Neural cell (in vitro differentiated cells): Measurements from ENCODE around the gene RAB21. TPM values are rescaled to one million over a fixed set of nuclear protein-coding genes. Genes with fewer than 3 reads are reported as not detected.

ENCODE experiments used
- H2AFZ ChIP-seq: fragments of 200-600, 300-800 bp; sonication (generic), shearing (Covaris generic); 2 replicates; pipeline ENCODE4 v1.6.0; 2014; ENCODE audit warnings: low read depth, mild to moderate bottlenecking, antibody characterized with exemption, low read length, moderate library complexity
- H3F3A ChIP-seq: fragments of 200-600 bp; shearing (Covaris generic); 2 replicates; pipeline ENCODE4 v1.6.1; 2016; ENCODE audit warnings: mild to moderate bottlenecking, moderate library complexity, mixed read lengths, antibody characterized with exemption, low read length; ENCODE audit not compliant: insufficient read depth, poor library complexity, severe bottlenecking
- H3K27ac ChIP-seq: fragments of 200-600, 300-800 bp; sonication (generic), shearing (Covaris generic); 2 replicates; pipeline ENCODE4 v1.5.1; 2014; ENCODE audit warnings: mild to moderate bottlenecking, low read length, moderate library complexity
- H3K27me3 ChIP-seq: fragments of 300-800, 200-600 bp; sonication (generic), shearing (Covaris generic); 2 replicates; pipeline ENCODE4 v1.6.0; 2014; ENCODE audit warnings: mild to moderate bottlenecking, low read depth, low read length, moderate library complexity; ENCODE audit not compliant: insufficient read depth
- H3K36me3 ChIP-seq: fragments of 300-800, 200-600 bp; sonication (generic), shearing (Covaris generic); 2 replicates; pipeline ENCODE4 v1.5.1; 2014; ENCODE audit warnings: mild to moderate bottlenecking, antibody characterized with exemption, low read length, moderate library complexity; ENCODE audit not compliant: insufficient read depth
- H3K4me2 ChIP-seq: fragments of 300-800, 200-600 bp; sonication (generic), shearing (Covaris generic); 2 replicates; pipeline ENCODE4 v1.6.0; 2014; ENCODE audit warnings: mild to moderate bottlenecking, low read length
- H3K4me3 ChIP-seq: fragments of 300-800, 200-600 bp; sonication (generic), shearing (Covaris generic); 2 replicates; pipeline ENCODE4 v1.5.1; 2014; ENCODE audit warnings: mild to moderate bottlenecking, low read length, moderate library complexity
- H3K79me2 ChIP-seq: fragments of 200-600 bp; shearing (Covaris generic); replicated peaks from 2 replicates; pipeline ENCODE4 v1.6.0; 2014; ENCODE audit warnings: mild to moderate bottlenecking, low read length, moderate library complexity; ENCODE audit not compliant: insufficient read depth
- H3K9ac ChIP-seq: fragments of 300-800, 200-600 bp; sonication (generic), shearing (Covaris generic); 2 replicates; pipeline ENCODE4 v1.6.1; 2016; ENCODE audit warnings: mild to moderate bottlenecking, low read length, mixed read lengths
- H3K9me2 ChIP-seq: fragments of 200-600 bp; shearing (Covaris generic); 2 replicates; pipeline ENCODE4 v1.6.1; 2016; ENCODE audit warnings: mild to moderate bottlenecking, low read length, mixed read lengths; ENCODE audit not compliant: insufficient read depth
- H3K9me3 ChIP-seq: fragments of 200-600, 300-800 bp; sonication (generic), shearing (Covaris generic); 2 replicates; pipeline ENCODE4 v1.6.1; 2016; ENCODE audit warnings: mild to moderate bottlenecking, mixed run types, low read length, moderate library complexity, mixed read lengths
- H4K20me1 ChIP-seq: fragments of 200-600 bp; shearing (Covaris generic); 2 replicates; pipeline ENCODE4 v1.6.1; 2016; ENCODE audit warnings: mild to moderate bottlenecking, mixed run types; ENCODE audit not compliant: insufficient read depth
- EP300 ChIP-seq: fragments of 450-650 bp; conservative IDR thresholded peaks from 2 replicates; pipeline ENCODE4 v1.6.1; 2014; ENCODE audit warnings: antibody characterized with exemption, mild to moderate bottlenecking, moderate library complexity; ENCODE audit not compliant: poor library complexity, severe bottlenecking
- EZH2 ChIP-seq: fragments of 200-600, 300-800 bp; shearing (Covaris generic), sonication (generic); IDR thresholded peaks from 2 replicates; pipeline ENCODE4 v1.6.1; 2014; ENCODE audit warnings: antibody characterized with exemption, low read length, borderline replicate concordance, mild to moderate bottlenecking; ENCODE audit not compliant: insufficient read depth, poor library complexity, severe bottlenecking
- MXI1 ChIP-seq: fragments of 450-650 bp; conservative IDR thresholded peaks from 2 replicates; pipeline ENCODE4 v1.6.1; 2014; ENCODE audit warnings: antibody characterized with exemption, mild to moderate bottlenecking; ENCODE audit not compliant: poor library complexity, severe bottlenecking
- POLR2AphosphoS5 ChIP-seq: IDR thresholded peaks from 2 replicates; pipeline ENCODE4 v1.6.1; 2012
- RAD21 ChIP-seq: fragments of 450-650 bp; conservative IDR thresholded peaks from 2 replicates; pipeline ENCODE4 v1.6.1; 2014; ENCODE audit warnings: antibody characterized with exemption, mild to moderate bottlenecking, moderate library complexity
- SMC3 ChIP-seq: fragments of 450-650 bp; conservative IDR thresholded peaks from 2 replicates; pipeline ENCODE4 v1.6.1; 2014; ENCODE audit warnings: antibody characterized with exemption, mild to moderate bottlenecking, moderate library complexity; ENCODE audit not compliant: poor library complexity
- TAF1 ChIP-seq: IDR thresholded peaks from 2 replicates; pipeline ENCODE4 v1.6.1; 2012; ENCODE audit warnings: low read depth
- polyA plus RNA-seq: library from polyadenylated mRNA; depleted of rRNA; stranded (reverse); fragments of >200 nt; gene quantifications from 2 replicates; pipeline ENCODE4 v1.2.3, GENCODE V29; 2014
- TF ChIP-seq, protein P1 (sequence below): IDR thresholded peaks from 2 replicates; pipeline ENCODE4 v1.6.1; 2012; ENCODE audit warnings: borderline replicate concordance
- TF ChIP-seq, protein P2 (sequence below): fragments of 450-650 bp; IDR thresholded peaks from 2 replicates; pipeline ENCODE4 v1.5.1; 2014; ENCODE audit warnings: antibody characterized with exemption, mild to moderate bottlenecking, moderate library complexity; ENCODE audit not compliant: poor library complexity, severe bottlenecking

RAB21 gene
- polyA plus RNA-seq, 1 donor from 2014 or later = 26.3 TPM

GRCh38 chr12:71799106-71799505 is 44.4 kb downstream of the RAB21 start:
- no peaks in the 10 kb centered on the region for H3K9me2 ChIP-seq
- no peaks in the 10 kb centered on the region for H3K9me3 ChIP-seq
- H3K27me3 ChIP-seq = no peaks in the 10 kb centered on the region
- TF ChIP-seq, protein P1, sequence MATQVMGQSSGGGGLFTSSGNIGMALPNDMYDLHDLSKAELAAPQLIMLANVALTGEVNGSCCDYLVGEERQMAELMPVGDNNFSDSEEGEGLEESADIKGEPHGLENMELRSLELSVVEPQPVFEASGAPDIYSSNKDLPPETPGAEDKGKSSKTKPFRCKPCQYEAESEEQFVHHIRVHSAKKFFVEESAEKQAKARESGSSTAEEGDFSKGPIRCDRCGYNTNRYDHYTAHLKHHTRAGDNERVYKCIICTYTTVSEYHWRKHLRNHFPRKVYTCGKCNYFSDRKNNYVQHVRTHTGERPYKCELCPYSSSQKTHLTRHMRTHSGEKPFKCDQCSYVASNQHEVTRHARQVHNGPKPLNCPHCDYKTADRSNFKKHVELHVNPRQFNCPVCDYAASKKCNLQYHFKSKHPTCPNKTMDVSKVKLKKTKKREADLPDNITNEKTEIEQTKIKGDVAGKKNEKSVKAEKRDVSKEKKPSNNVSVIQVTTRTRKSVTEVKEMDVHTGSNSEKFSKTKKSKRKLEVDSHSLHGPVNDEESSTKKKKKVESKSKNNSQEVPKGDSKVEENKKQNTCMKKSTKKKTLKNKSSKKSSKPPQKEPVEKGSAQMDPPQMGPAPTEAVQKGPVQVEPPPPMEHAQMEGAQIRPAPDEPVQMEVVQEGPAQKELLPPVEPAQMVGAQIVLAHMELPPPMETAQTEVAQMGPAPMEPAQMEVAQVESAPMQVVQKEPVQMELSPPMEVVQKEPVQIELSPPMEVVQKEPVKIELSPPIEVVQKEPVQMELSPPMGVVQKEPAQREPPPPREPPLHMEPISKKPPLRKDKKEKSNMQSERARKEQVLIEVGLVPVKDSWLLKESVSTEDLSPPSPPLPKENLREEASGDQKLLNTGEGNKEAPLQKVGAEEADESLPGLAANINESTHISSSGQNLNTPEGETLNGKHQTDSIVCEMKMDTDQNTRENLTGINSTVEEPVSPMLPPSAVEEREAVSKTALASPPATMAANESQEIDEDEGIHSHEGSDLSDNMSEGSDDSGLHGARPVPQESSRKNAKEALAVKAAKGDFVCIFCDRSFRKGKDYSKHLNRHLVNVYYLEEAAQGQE = no peak
- TF ChIP-seq POLR2AphosphoS5 (no peak), RAD21 (no peak), TAF1 (no peak), SMC3 (no peak), EP300 (no peak), MXI1 (no peak), EZH2 (no peak)
- TF ChIP-seq, protein P2, sequence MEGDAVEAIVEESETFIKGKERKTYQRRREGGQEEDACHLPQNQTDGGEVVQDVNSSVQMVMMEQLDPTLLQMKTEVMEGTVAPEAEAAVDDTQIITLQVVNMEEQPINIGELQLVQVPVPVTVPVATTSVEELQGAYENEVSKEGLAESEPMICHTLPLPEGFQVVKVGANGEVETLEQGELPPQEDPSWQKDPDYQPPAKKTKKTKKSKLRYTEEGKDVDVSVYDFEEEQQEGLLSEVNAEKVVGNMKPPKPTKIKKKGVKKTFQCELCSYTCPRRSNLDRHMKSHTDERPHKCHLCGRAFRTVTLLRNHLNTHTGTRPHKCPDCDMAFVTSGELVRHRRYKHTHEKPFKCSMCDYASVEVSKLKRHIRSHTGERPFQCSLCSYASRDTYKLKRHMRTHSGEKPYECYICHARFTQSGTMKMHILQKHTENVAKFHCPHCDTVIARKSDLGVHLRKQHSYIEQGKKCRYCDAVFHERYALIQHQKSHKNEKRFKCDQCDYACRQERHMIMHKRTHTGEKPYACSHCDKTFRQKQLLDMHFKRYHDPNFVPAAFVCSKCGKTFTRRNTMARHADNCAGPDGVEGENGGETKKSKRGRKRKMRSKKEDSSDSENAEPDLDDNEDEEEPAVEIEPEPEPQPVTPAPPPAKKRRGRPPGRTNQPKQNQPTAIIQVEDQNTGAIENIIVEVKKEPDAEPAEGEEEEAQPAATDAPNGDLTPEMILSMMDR = no peak
- no peak overlapping the region for H3K27ac ChIP-seq
- no peaks in the 10 kb centered on the region for H3K36me3 ChIP-seq
- no peaks in the 10 kb centered on the region for H4K20me1 ChIP-seq
- no peaks in the 10 kb centered on the region for H3F3A ChIP-seq
- no peaks in the 10 kb centered on the region for H3K79me2 ChIP-seq
- no peak overlapping the region for H3K9ac ChIP-seq
- no peak overlapping the region for H2AFZ ChIP-seq
- no peak overlapping the region for H3K4me2 ChIP-seq
- no peak overlapping the region for H3K4me3 ChIP-seq

GRCh38 chr12:71800177-71800576 is 45.5 kb downstream of the RAB21 start:
- no peaks in the 10 kb centered on the region for H3K36me3 ChIP-seq
- H2AFZ ChIP-seq = no peak overlapping the region
- no peak overlapping the region for H3K9ac ChIP-seq
- H3K9me3 ChIP-seq = no peaks in the 10 kb centered on the region
- H3K4me2 ChIP-seq = no peak overlapping the region
- no peaks in the 10 kb centered on the region for H3F3A ChIP-seq
- no peaks in the 10 kb centered on the region for H4K20me1 ChIP-seq
- no peak for TF ChIP-seq SMC3
- no peaks in the 10 kb centered on the region for H3K79me2 ChIP-seq
- H3K27ac ChIP-seq = no peak overlapping the region
- no peaks in the 10 kb centered on the region for H3K9me2 ChIP-seq
- H3K4me3 ChIP-seq = no peak overlapping the region
- H3K27me3 ChIP-seq = no peaks in the 10 kb centered on the region

DNA sequence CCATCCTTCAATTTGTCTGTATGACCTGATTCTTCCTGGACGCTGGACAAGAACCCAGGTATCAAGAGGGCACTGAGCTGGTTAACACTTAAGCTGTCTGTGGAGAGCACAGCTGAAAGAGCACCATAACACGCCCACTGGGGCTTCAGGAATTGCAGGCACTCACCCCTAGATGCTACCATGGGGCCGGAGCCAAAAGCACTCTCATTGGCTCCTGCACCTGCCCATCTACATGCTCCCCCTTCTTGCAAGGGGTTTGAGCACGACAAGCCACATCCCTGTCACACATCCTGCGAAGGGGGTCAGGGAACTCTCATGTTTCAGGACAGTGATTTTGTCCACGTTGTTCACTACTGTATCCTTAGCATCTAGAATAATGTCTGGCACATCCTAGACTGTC is 49.8 kb downstream of the RAB21 start:
- no peaks in the 10 kb centered on the region for H4K20me1 ChIP-seq
- no peaks in the 10 kb centered on the region for H3F3A ChIP-seq
- TF ChIP-seq, protein P2 = no peak
- TF ChIP-seq EZH2 = no peak
- TF ChIP-seq, protein P1 = no peak
- no peak for TF ChIP-seq EP300
- TF ChIP-seq RAD21 = no peak
- H3K4me3 ChIP-seq = no peak overlapping the region
- H3K9me2 ChIP-seq = no peaks in the 10 kb centered on the region
- no peaks in the 10 kb centered on the region for H3K36me3 ChIP-seq
- H3K27ac ChIP-seq = no peak overlapping the region
- H3K27me3 ChIP-seq = no peaks in the 10 kb centered on the region
- no peaks in the 10 kb centered on the region for H3K9me3 ChIP-seq
- H3K9ac ChIP-seq = no peak overlapping the region
- H3K4me2 ChIP-seq = no peak overlapping the region
- H2AFZ ChIP-seq = no peak overlapping the region
- no peaks in the 10 kb centered on the region for H3K79me2 ChIP-seq
